ENCODE measurements around the gene DPP6. TPM values are rescaled to one million over a fixed set of nuclear protein-coding genes. Genes with fewer than 3 reads are reported as not detected.

The DPP6 gene
- total RNA-seq, 1 experiment from 2014 or later: not detected

- no peak overlapping the region for H3K27ac Mint-ChIP-seq (ENCODE audit: unreplicated experiment)
- ChIA-PET POLR2A (no interaction called here), CTCF (no interaction called here)
- DNase-seq: no peak
- BruUV-seq (replicated peaks): no TSS peak
- Histone ChIP-seq H3K4me1 (no peaks in the 10 kb centered on the region), H3K27me3 (replicated peaks; ENCODE audit: control insufficient read depth, insufficient read depth, low read length) (no peaks in the 10 kb centered on the region), H3K36me3 (ENCODE audit: control insufficient read depth, insufficient read depth, low read length) (no peaks in the 10 kb centered on the region), H3K4me3 (ENCODE audit: low read depth, low read length) (no peak overlapping the region), H3K9me3 (no peaks in the 10 kb centered on the region)
- no peak for TF ChIP-seq CTCF (IDR thresholded peaks at IDR 0.05; ENCODE audit: insufficient read depth in 1 of 2, low read depth in 1 of 2, low read length in 1 of 2, severe bottlenecking in 1 of 2, unreplicated experiment in 1 of 2)
- peaks cover 19% of the 10 kb centered on the region for H3K9me3 Mint-ChIP-seq (ENCODE audit: unreplicated experiment)
- H3K4me3 Mint-ChIP-seq (ENCODE audit: unreplicated experiment): no peak overlapping the region
- H3K36me3 Mint-ChIP-seq (ENCODE audit: insufficient read depth, unreplicated experiment): no peaks in the 10 kb centered on the region
- intact Hi-C loops (cut with micrococcal nuclease; ENCODE audit: unreplicated experiment): no loop called here
- H3K27me3 Mint-ChIP-seq (ENCODE audit: insufficient read depth, unreplicated experiment): peaks cover 4% of the 10 kb centered on the region
- no peaks in the 10 kb centered on the region for H3K4me1 Mint-ChIP-seq (ENCODE audit: low read depth, unreplicated experiment)
These were observed 373.1 kb downstream of the DPP6 start for GRCh38 chr7:154425271-154425670.

GRCh38 chr7:154426778-154427177 lies 374.6 kb downstream of the DPP6 start:
- Mint-ChIP-seq H3K9me3 (ENCODE audit: unreplicated experiment) (peaks cover 14% of the 10 kb centered on the region), H3K4me3 (ENCODE audit: unreplicated experiment) (no peak overlapping the region), H3K36me3 (ENCODE audit: insufficient read depth, unreplicated experiment) (no peaks in the 10 kb centered on the region), H3K27me3 (ENCODE audit: insufficient read depth, unreplicated experiment) (peaks cover 5% of the 10 kb centered on the region), H3K4me1 (ENCODE audit: low read depth, unreplicated experiment) (no peaks in the 10 kb centered on the region), H3K27ac (ENCODE audit: unreplicated experiment) (no peak overlapping the region)
- no TSS peak for BruUV-seq (replicated peaks)
- ChIA-PET CTCF (no interaction called here), POLR2A (no interaction called here)
- intact Hi-C loops (cut with micrococcal nuclease; ENCODE audit: unreplicated experiment): no loop called here
- TF ChIP-seq CTCF (IDR thresholded peaks at IDR 0.05; ENCODE audit: insufficient read depth in 1 of 2, low read depth in 1 of 2, low read length in 1 of 2, severe bottlenecking in 1 of 2, unreplicated experiment in 1 of 2): no peak
- DNase-seq: no peak
- Histone ChIP-seq H3K27me3 (replicated peaks; ENCODE audit: control insufficient read depth, insufficient read depth, low read length) (no peaks in the 10 kb centered on the region), H3K4me3 (ENCODE audit: low read depth, low read length) (no peak overlapping the region), H3K9me3 (no peaks in the 10 kb centered on the region), H3K4me1 (no peaks in the 10 kb centered on the region), H3K36me3 (ENCODE audit: control insufficient read depth, insufficient read depth, low read length) (no peaks in the 10 kb centered on the region)

- POLR2A ChIA-PET: no interaction called here
- Mint-ChIP-seq H3K9me3 (ENCODE audit: unreplicated experiment) (peaks cover 9% of the 10 kb centered on the region), H3K4me1 (ENCODE audit: low read depth, unreplicated experiment) (no peaks in the 10 kb centered on the region), H3K27me3 (ENCODE audit: insufficient read depth, unreplicated experiment) (peaks cover 3% of the 10 kb centered on the region), H3K27ac (ENCODE audit: unreplicated experiment) (no peak overlapping the region), H3K4me3 (ENCODE audit: unreplicated experiment) (no peak overlapping the region), H3K36me3 (ENCODE audit: insufficient read depth, unreplicated experiment) (no peaks in the 10 kb centered on the region)
- intact Hi-C loops (cut with micrococcal nuclease; ENCODE audit: unreplicated experiment): no loop called here
- no peaks in the 10 kb centered on the region for H3K9me3 ChIP-seq
- no peak overlapping the region for H3K4me3 ChIP-seq (ENCODE audit: low read depth, low read length)
- TF ChIP-seq CTCF (IDR thresholded peaks at IDR 0.05; ENCODE audit: insufficient read depth in 1 of 2, low read depth in 1 of 2, low read length in 1 of 2, severe bottlenecking in 1 of 2, unreplicated experiment in 1 of 2): no peak
- CTCF ChIA-PET: no interaction called here
- BruUV-seq (replicated peaks): no TSS peak
- H3K36me3 ChIP-seq (ENCODE audit: control insufficient read depth, insufficient read depth, low read length): no peaks in the 10 kb centered on the region
- no peak for DNase-seq
- no peaks in the 10 kb centered on the region for H3K4me1 ChIP-seq
- H3K27me3 ChIP-seq (replicated peaks; ENCODE audit: control insufficient read depth, insufficient read depth, low read length): no peaks in the 10 kb centered on the region
These were observed 375.3 kb downstream of the DPP6 start for GRCh38 chr7:154427533-154427932.

Data from Caco-2 (cell line).